ENCODE measurements around the gene LSM3. TPM values are rescaled to one million over a fixed set of nuclear protein-coding genes. Genes with fewer than 3 reads are reported as not detected.
A peak's percentile ranks its signal among the peaks of the same experiment; 100 is the strongest.

The LSM3 gene
- total RNA-seq (2014; rRNA removed; shearing (Covaris generic)) = 26.9 and 27.5 TPM in 2 replicates

- peak within 1 kb of the TSS; percentile 69 for H3K4me3 ChIP-seq
These were observed at the start of gene LSM3, which contains the start of gene XPC for GRCh38 chr3:14178247-14179113. LSM3 (plus strand) TSS chr3:14178817; CDS start chr3:14178861, 44 bp downstream. XPC (minus strand) TSS chr3:14178601; CDS start chr3:14178568, 33 bp downstream.

DNA sequence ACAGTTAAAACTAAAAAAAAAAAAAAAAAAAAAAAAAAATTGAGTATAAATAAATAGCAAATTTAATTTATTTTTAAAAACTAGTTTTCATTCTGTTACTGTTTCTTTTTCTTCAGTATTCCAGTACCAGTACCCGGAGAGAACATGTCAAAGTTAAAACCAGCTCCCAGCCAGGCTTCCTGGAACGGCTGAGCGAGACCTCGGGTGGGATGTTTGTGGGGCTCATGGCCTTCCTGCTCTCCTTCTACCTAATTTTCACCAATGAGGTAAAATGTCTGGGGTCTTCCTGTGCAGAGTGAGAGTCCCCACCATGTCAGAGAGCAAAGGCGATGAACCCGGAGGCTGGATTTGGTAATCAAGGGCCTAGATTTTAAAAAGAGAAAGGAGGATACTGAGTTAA lies 49.3 kb upstream of the LSM3 start:
- H3K4me3 ChIP-seq = no peak overlapping the region
- no peak overlapping the region for H3K27ac ChIP-seq
- no peaks in the 10 kb centered on the region for H3K9me3 ChIP-seq (replicated peaks)
- H3K36me3 ChIP-seq = peaks cover 48% of the 10 kb centered on the region
- H3K4me1 ChIP-seq = peaks cover 3% of the 10 kb centered on the region; the same call in 1 of the 2 replicates
- DNase-seq = no peak
- H3K27me3 ChIP-seq = no peaks in the 10 kb centered on the region

More at GRCh38 chr3:14178247-14179113, at the start of gene LSM3, which contains the start of gene XPC:
- peak; percentile 96 to 98 for DNase-seq
- H3K27ac ChIP-seq = peak within 1 kb of the TSS; percentile 72
- no peaks in the 10 kb centered on the region for H3K4me1 ChIP-seq
- no peaks in the 10 kb centered on the region for H3K27me3 ChIP-seq
- H3K9me3 ChIP-seq (replicated peaks) = no peaks in the 10 kb centered on the region
- peaks cover 19% of the 10 kb centered on the region for H3K36me3 ChIP-seq

DNA sequence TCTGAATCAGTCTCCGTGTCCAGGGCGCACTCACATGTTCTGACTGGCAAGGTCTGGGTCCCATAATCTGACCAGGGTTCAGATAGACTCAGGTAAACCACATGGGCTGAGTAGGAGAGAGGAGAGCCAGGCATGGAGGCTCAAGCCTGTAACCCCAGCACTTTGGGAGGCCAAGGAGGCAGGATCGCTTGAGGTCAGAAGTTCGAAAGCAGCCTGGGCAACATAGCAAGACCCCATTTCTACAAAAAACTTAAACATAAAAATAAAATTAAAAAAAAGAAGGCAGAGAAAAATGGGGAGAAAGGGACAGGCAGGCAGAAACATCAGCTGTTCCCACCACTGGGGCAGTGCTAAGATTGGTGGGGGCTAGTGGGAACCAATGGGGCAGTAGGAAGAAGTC lies 48.4 kb upstream of the LSM3 start:
- Histone ChIP-seq H3K27me3 (no peaks in the 10 kb centered on the region), H3K4me3 (no peak overlapping the region), H3K4me1 (peaks cover 3% of the 10 kb centered on the region; the same call in 1 of the 2 replicates), H3K36me3 (peaks cover 51% of the 10 kb centered on the region), H3K9me3 (replicated peaks) (no peaks in the 10 kb centered on the region), H3K27ac (no peak overlapping the region)
- no peak for DNase-seq

DNA sequence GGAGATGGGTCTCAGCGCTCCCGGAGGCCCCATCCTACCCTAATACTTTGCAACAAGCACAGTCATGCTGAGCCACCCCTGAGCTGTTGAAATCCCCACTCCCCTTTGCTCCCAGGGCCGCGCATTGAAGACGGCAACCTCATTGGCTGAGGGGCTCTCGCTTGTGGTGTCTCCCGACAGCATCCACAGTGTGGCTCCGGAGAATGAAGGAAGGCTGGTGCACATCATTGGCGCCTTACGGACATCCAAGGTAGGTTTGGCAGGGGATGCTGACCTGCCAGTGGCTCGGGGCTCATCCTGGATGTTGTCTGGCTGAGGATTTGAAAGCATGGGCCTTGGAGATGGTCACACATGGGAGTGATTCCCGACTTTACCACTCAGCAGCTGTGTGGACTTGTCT lies 47.9 kb upstream of the LSM3 start:
- Histone ChIP-seq H3K27me3 (no peaks in the 10 kb centered on the region), H3K27ac (no peak overlapping the region), H3K9me3 (replicated peaks) (no peaks in the 10 kb centered on the region), H3K36me3 (peaks cover 51% of the 10 kb centered on the region), H3K4me1 (peaks cover 3% of the 10 kb centered on the region; the same call in 1 of the 2 replicates), H3K4me3 (no peak overlapping the region)
- no peak for DNase-seq

GRCh38 chr3:14131134-14131533 lies 47.5 kb upstream of the LSM3 start:
- Histone ChIP-seq H3K4me3 (no peak overlapping the region), H3K4me1 (peaks cover 1% of the 10 kb centered on the region; the same call in 1 of the 2 replicates), H3K36me3 (peaks cover 55% of the 10 kb centered on the region), H3K9me3 (replicated peaks) (no peaks in the 10 kb centered on the region), H3K27me3 (no peaks in the 10 kb centered on the region), H3K27ac (no peak overlapping the region)
- no peak for DNase-seq

DNA sequence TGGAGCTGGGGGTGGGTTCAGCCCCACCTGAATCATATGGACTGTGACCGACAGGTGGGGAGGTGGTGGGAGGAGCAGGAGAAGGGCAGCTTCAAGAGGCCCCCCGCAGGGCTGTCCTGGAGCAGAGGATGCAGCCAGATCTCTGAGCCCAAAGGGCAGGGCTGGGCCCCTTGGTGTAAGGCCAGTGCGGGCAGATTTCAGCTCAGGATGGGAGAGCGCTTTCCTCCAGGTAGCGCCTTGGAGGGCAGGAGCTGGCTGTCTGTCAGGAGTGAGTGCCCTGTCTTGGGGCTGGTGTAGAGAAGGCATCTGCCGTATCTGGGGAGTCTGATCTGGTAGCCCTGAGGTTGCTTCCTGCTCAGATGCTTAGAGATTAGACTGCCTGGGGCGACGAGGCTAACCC lies 46.5 kb upstream of the LSM3 start:
- Histone ChIP-seq H3K27me3 (no peaks in the 10 kb centered on the region), H3K27ac (no peak overlapping the region), H3K36me3 (peaks cover 59% of the 10 kb centered on the region), H3K9me3 (replicated peaks) (no peaks in the 10 kb centered on the region), H3K4me1 (no peaks in the 10 kb centered on the region), H3K4me3 (no peak overlapping the region)
- no peak for DNase-seq

- Histone ChIP-seq H3K27ac (no peak overlapping the region), H3K27me3 (no peaks in the 10 kb centered on the region), H3K4me1 (no peaks in the 10 kb centered on the region), H3K4me3 (no peak overlapping the region), H3K36me3 (peaks cover 60% of the 10 kb centered on the region), H3K9me3 (replicated peaks) (no peaks in the 10 kb centered on the region)
- DNase-seq = no peak
These were observed 45.9 kb upstream of the LSM3 start for GRCh38 chr3:14132689-14133088.

GRCh38 chr3:14133188-14133800 lies 45.3 kb upstream of the LSM3 start:
- DNase-seq = no peak
- H3K4me1 ChIP-seq = no peaks in the 10 kb centered on the region
- no peak overlapping the region for H3K4me3 ChIP-seq
- peaks cover 62% of the 10 kb centered on the region for H3K36me3 ChIP-seq
- H3K27me3 ChIP-seq = no peaks in the 10 kb centered on the region
- H3K27ac ChIP-seq = no peak overlapping the region
- no peaks in the 10 kb centered on the region for H3K9me3 ChIP-seq (replicated peaks)

DNA sequence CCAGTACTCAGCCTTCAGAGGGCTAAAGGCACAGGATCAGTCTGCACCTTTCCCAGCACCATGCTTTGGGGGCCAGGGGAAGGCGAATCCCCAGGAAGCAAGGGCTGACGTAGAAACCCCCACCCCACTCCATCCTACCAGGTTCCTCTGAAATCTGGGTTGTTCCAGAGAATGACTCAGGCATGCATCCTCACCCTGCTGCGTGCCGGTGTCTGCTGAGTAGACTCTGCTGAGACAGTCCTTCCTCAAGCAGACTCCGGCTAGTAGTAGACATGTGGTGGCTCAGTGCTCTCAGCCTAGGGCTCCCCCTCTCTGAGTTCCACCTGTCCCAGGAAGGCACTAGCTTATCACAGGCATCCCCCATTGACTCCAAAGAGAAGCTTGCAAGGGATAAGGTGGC lies 44.7 kb upstream of the LSM3 start:
- DNase-seq = no peak
- peaks cover 56% of the 10 kb centered on the region for H3K36me3 ChIP-seq
- no peaks in the 10 kb centered on the region for H3K27me3 ChIP-seq

DNA sequence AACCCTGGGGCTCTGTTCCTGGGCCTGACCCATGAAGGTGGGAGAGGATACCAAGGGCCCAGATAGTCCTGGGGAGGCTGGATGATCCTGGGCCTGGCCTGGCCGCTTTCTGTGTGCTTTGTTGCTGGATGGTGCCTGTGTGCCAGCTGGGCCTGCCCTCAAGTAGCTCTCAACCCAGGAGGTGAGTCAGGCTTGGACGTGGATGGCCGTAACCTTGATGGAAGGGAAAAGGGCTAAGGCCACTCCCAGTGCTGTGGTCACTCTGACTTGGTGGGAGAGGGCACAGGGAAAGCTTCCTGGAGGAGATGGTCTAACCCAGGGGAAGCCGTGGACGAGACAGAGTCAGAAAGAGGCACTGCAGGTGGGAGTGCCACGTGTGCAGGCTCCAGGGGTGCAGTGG lies 44.3 kb upstream of the LSM3 start:
- H3K36me3 ChIP-seq = peaks cover 57% of the 10 kb centered on the region

More for the DNA sequence above, 44.7 kb upstream of the LSM3 start:
- Histone ChIP-seq H3K9me3 (replicated peaks) (no peaks in the 10 kb centered on the region), H3K4me1 (no peaks in the 10 kb centered on the region), H3K4me3 (no peak overlapping the region), H3K27ac (no peak overlapping the region)

DNA sequence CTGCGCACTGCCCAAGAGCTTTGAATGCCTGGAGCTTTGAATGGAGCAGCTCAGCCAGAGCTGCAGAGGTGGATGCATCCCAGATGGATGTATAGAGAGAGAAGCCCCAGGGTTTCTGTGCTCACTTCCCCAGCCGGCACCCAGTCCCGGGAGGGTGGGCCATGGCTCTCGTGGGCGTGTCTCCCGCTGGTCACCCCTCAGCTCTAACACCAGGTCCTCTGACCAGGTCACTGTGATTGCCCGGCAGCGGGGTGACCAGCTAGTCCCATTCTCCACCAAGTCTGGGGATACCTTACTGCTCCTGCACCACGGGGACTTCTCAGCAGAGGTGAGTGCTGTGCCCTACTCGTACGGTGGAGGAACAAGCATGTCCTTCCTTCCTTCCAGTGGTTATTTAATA lies 43.0 kb upstream of the LSM3 start:
- Histone ChIP-seq H3K4me3 (no peak overlapping the region), H3K4me1 (no peaks in the 10 kb centered on the region), H3K9me3 (replicated peaks) (no peaks in the 10 kb centered on the region), H3K27me3 (no peaks in the 10 kb centered on the region), H3K36me3 (peaks cover 47% of the 10 kb centered on the region), H3K27ac (no peak overlapping the region)
- DNase-seq = no peak

More for the DNA sequence above, 44.3 kb upstream of the LSM3 start:
- no peak overlapping the region for H3K4me3 ChIP-seq
- no peaks in the 10 kb centered on the region for H3K9me3 ChIP-seq (replicated peaks)
- no peak overlapping the region for H3K27ac ChIP-seq
- H3K4me1 ChIP-seq = no peaks in the 10 kb centered on the region
- no peak for DNase-seq
- no peaks in the 10 kb centered on the region for H3K27me3 ChIP-seq

DNA sequence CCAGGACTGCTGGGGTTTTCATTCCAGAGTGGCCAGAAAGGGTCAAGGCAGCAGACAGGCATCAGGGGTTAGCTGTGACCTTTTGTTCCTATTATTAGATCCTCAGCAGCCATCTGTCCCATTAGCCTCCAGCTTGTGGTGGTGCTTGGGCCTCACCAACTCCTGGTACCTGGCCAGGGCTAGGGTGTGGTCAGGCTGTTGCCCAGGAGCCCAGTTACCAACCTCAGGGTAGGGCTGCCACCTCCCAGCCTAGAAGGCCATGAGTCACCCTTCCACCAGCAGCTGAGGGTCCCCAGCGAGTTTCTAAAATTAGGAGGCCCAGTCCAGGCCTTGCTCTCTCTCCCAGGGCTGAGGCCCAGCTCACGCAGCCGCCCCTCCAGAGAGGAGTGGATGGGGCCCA lies 41.6 kb upstream of the LSM3 start:
- DNase-seq = no peak
- Histone ChIP-seq H3K4me3 (no peak overlapping the region), H3K36me3 (peaks cover 36% of the 10 kb centered on the region), H3K4me1 (no peaks in the 10 kb centered on the region), H3K27me3 (no peaks in the 10 kb centered on the region), H3K9me3 (replicated peaks) (no peaks in the 10 kb centered on the region), H3K27ac (no peak overlapping the region)

- H3K36me3 ChIP-seq = peaks cover 35% of the 10 kb centered on the region
- H3K27me3 ChIP-seq = no peaks in the 10 kb centered on the region
- DNase-seq = no peak
- H3K4me1 ChIP-seq = no peaks in the 10 kb centered on the region
- no peaks in the 10 kb centered on the region for H3K9me3 ChIP-seq (replicated peaks)
- H3K27ac ChIP-seq = no peak overlapping the region
- no peak overlapping the region for H3K4me3 ChIP-seq
These were observed 41.2 kb upstream of the LSM3 start for GRCh38 chr3:14137445-14137844.

DNA sequence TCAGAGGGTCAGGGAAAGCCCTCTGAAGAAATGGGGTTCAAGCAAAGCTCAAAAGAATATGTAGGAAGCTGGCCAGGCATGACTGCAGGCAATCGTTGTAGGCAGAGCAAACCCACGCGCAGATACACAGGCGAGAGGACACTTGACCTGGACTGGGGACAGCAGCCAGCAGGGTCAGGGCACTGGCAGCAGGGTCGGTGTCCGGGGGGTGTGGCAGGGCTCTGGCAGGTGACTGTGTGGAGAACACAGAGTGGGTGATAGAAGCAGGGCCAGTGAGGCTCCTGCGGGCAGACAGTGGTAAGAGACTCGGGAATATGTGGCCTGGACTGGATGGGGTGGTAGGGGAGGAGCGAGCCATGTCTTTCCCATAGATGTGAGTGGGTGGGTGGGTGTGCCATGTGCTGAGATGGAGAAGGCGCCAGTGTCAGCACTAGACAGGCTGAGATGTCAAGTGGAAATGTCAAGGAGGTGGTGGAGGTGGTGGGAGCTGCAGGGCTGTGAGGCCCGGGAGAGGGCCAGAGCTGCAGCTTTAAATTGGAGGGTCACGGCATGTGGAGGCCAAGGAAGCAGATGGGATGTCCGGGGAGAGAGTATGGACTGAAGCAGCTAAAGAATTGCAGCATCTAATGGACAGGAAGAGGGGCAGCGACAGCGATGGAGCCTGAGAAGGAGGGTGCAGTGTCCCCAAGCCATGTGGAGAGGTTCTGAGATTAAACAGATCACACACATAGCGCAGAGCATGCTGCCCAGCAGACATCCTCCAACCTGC lies 40.3 kb upstream of the LSM3 start:
- Histone ChIP-seq H3K27me3 (no peaks in the 10 kb centered on the region), H3K27ac (no peak overlapping the region), H3K4me3 (no peak overlapping the region), H3K9me3 (replicated peaks) (no peaks in the 10 kb centered on the region), H3K4me1 (peaks cover 3% of the 10 kb centered on the region), H3K36me3 (peaks cover 29% of the 10 kb centered on the region)
- no peak for DNase-seq
